ENCODE measurements around the gene TEAD2.
A peak's percentile ranks its signal among the peaks of the same experiment; 100 is the strongest.
"Not testable (repeated sequence)": the region's sequence is repeated elsewhere in the genome, so short reads cannot be mapped to it uniquely, and the experiment has no call there.

The TEAD2 gene

GRCh38 chr19:49333418-49333805 is 28.8 kb downstream of the TEAD2 start:
- H3K9me3 Mint-ChIP-seq = peaks cover 3% of the 10 kb centered on the region
- peak overlapping the region; percentile 77 for H3K4me3 Mint-ChIP-seq
- peaks cover 89% of the 10 kb centered on the region for H3K4me1 Mint-ChIP-seq
- no peaks in the 10 kb centered on the region for H3K27me3 Mint-ChIP-seq
- ATAC-seq = no peak
- H3K27ac Mint-ChIP-seq = peak overlapping the region; percentile 95
- peaks cover 41% of the 10 kb centered on the region for H3K36me3 Mint-ChIP-seq

- peak overlapping the region; percentile 77 for H3K4me3 Mint-ChIP-seq
- peaks cover 89% of the 10 kb centered on the region for H3K4me1 Mint-ChIP-seq
- H3K27ac Mint-ChIP-seq = peak overlapping the region; percentile 95
- not testable (repeated sequence) for H3K27me3 Mint-ChIP-seq, ATAC-seq, H3K9me3 Mint-ChIP-seq
- peaks cover 41% of the 10 kb centered on the region for H3K36me3 Mint-ChIP-seq
These were observed 29.4 kb downstream of the TEAD2 start for GRCh38 chr19:49332691-49333417.

GRCh38 chr19:49331616-49332055 is 30.6 kb downstream of the TEAD2 start:
- H3K27ac Mint-ChIP-seq = peak overlapping the region; percentile 95
- peaks cover 6% of the 10 kb centered on the region for H3K9me3 Mint-ChIP-seq
- no peaks in the 10 kb centered on the region for H3K27me3 Mint-ChIP-seq
- peak overlapping the region; percentile 18 for H3K4me3 Mint-ChIP-seq
- H3K4me1 Mint-ChIP-seq = peaks cover 84% of the 10 kb centered on the region
- ATAC-seq = peak; percentile 65
- H3K36me3 Mint-ChIP-seq = peaks cover 36% of the 10 kb centered on the region

GRCh38 chr19:49331187-49331586 is 31.0 kb downstream of the TEAD2 start:
- not testable (repeated sequence) for H3K27me3 Mint-ChIP-seq, ATAC-seq, H3K9me3 Mint-ChIP-seq
- Mint-ChIP-seq H3K4me1 (peaks cover 84% of the 10 kb centered on the region), H3K27ac (peak overlapping the region; percentile 95), H3K4me3 (peak overlapping the region; percentile 18), H3K36me3 (peaks cover 35% of the 10 kb centered on the region)

- no peak for ATAC-seq
- H3K36me3 Mint-ChIP-seq = peaks cover 34% of the 10 kb centered on the region
- H3K9me3 Mint-ChIP-seq = peaks cover 10% of the 10 kb centered on the region
- H3K27ac Mint-ChIP-seq = peak overlapping the region; percentile 95
- peak overlapping the region; percentile 72 for H3K4me3 Mint-ChIP-seq
- H3K4me1 Mint-ChIP-seq = peaks cover 80% of the 10 kb centered on the region
- H3K27me3 Mint-ChIP-seq = no peaks in the 10 kb centered on the region
These were observed 33.5 kb downstream of the TEAD2 start for GRCh38 chr19:49328741-49329140.

GRCh38 chr19:49327878-49328544 is 34.2 kb downstream of the TEAD2 start:
- H3K4me1 Mint-ChIP-seq = peaks cover 73% of the 10 kb centered on the region
- H3K27ac Mint-ChIP-seq = peak overlapping the region; percentile 95
- peaks cover 12% of the 10 kb centered on the region for H3K9me3 Mint-ChIP-seq
- peaks cover 40% of the 10 kb centered on the region for H3K36me3 Mint-ChIP-seq
- H3K4me3 Mint-ChIP-seq = peak overlapping the region; percentile 32
- no peak for ATAC-seq
- no peaks in the 10 kb centered on the region for H3K27me3 Mint-ChIP-seq

- ATAC-seq = peak; percentile 81
- Mint-ChIP-seq H3K27me3 (no peaks in the 10 kb centered on the region), H3K4me3 (peak overlapping the region; percentile 68), H3K27ac (peak overlapping the region; percentile 96), H3K4me1 (peaks cover 56% of the 10 kb centered on the region), H3K9me3 (peaks cover 12% of the 10 kb centered on the region), H3K36me3 (peaks cover 56% of the 10 kb centered on the region)
These were observed 36.0 kb downstream of the TEAD2 start for GRCh38 chr19:49326165-49326704.

- peak overlapping the region; percentile 68 for H3K4me3 Mint-ChIP-seq
- peak overlapping the region; percentile 96 for H3K27ac Mint-ChIP-seq
- H3K36me3 Mint-ChIP-seq = peaks cover 61% of the 10 kb centered on the region
- H3K27me3 Mint-ChIP-seq, ATAC-seq: not testable (repeated sequence)
- H3K9me3 Mint-ChIP-seq = peaks cover 12% of the 10 kb centered on the region
- H3K4me1 Mint-ChIP-seq = peaks cover 51% of the 10 kb centered on the region
These were observed 36.5 kb downstream of the TEAD2 start for GRCh38 chr19:49325756-49326155.

- H3K4me3 Mint-ChIP-seq = peak within 1 kb of the TSS; percentile 68
- no peaks in the 10 kb centered on the region for H3K27me3 Mint-ChIP-seq
- H3K9me3 Mint-ChIP-seq = peaks cover 12% of the 10 kb centered on the region
- H3K27ac Mint-ChIP-seq = peak within 1 kb of the TSS; percentile 96
- peaks cover 63% of the 10 kb centered on the region for H3K36me3 Mint-ChIP-seq
- ATAC-seq = no peak
- peaks cover 45% of the 10 kb centered on the region for H3K4me1 Mint-ChIP-seq
These were observed 37.2 kb downstream of the TEAD2 start, which contains the start of gene SLC6A16 for GRCh38 chr19:49324801-49325576. Gene SLC6A16 (minus strand): TSS chr19:49325191. CDS start chr19:49311347, 13,844 bp downstream.

- H3K36me3 Mint-ChIP-seq = peaks cover 69% of the 10 kb centered on the region
- no peaks in the 10 kb centered on the region for H3K27me3 Mint-ChIP-seq
These were observed 43.9 kb downstream of the TEAD2 start for GRCh38 chr19:49318296-49318695.

GRCh38 chr19:49316284-49316683 is 45.9 kb downstream of the TEAD2 start:
- Mint-ChIP-seq H3K4me1 (peaks cover 35% of the 10 kb centered on the region), H3K9me3 (peaks cover 11% of the 10 kb centered on the region), H3K4me3 (no peak overlapping the region), H3K36me3 (peaks cover 57% of the 10 kb centered on the region), H3K27ac (no peak overlapping the region), H3K27me3 (no peaks in the 10 kb centered on the region)
- ATAC-seq = no peak

More at GRCh38 chr19:49318296-49318695, 43.9 kb downstream of the TEAD2 start:
- Mint-ChIP-seq H3K9me3 (peaks cover 11% of the 10 kb centered on the region), H3K27ac (no peak overlapping the region), H3K4me3 (no peak overlapping the region), H3K4me1 (peaks cover 25% of the 10 kb centered on the region)
- no peak for ATAC-seq

GRCh38 chr19:49315111-49315510 is 47.1 kb downstream of the TEAD2 start:
- H3K27me3 Mint-ChIP-seq = no peaks in the 10 kb centered on the region
- ATAC-seq = no peak

GRCh38 chr19:49309087-49309486 is 53.1 kb downstream of the TEAD2 start:
- no peak for ATAC-seq
- Mint-ChIP-seq H3K27me3 (no peaks in the 10 kb centered on the region), H3K9me3 (no peaks in the 10 kb centered on the region), H3K4me3 (no peak overlapping the region), H3K4me1 (peaks cover 39% of the 10 kb centered on the region), H3K27ac (peak overlapping the region; percentile 28), H3K36me3 (peaks cover 32% of the 10 kb centered on the region)

More at GRCh38 chr19:49315111-49315510, 47.1 kb downstream of the TEAD2 start:
- peaks cover 11% of the 10 kb centered on the region for H3K9me3 Mint-ChIP-seq
- no peak overlapping the region for H3K4me3 Mint-ChIP-seq
- H3K4me1 Mint-ChIP-seq = peaks cover 46% of the 10 kb centered on the region
- H3K27ac Mint-ChIP-seq = no peak overlapping the region
- H3K36me3 Mint-ChIP-seq = peaks cover 56% of the 10 kb centered on the region

- not testable (repeated sequence) for H3K27me3 Mint-ChIP-seq, H3K4me3 Mint-ChIP-seq, H3K9me3 Mint-ChIP-seq, H3K27ac Mint-ChIP-seq
- Mint-ChIP-seq H3K36me3 (peaks cover 34% of the 10 kb centered on the region), H3K4me1 (peaks cover 44% of the 10 kb centered on the region)
- ATAC-seq = peak; percentile 67
These were observed 55.5 kb downstream of the TEAD2 start for GRCh38 chr19:49306734-49307133.

GRCh38 chr19:49301866-49302252 is 60.4 kb downstream of the TEAD2 start:
- Mint-ChIP-seq H3K4me3 (no peak overlapping the region), H3K27ac (peak overlapping the region; percentile 26), H3K27me3 (no peaks in the 10 kb centered on the region), H3K4me1 (peaks cover 26% of the 10 kb centered on the region), H3K36me3 (peaks cover 9% of the 10 kb centered on the region), H3K9me3 (peaks cover 5% of the 10 kb centered on the region)
- no peak for ATAC-seq
